ENCODE data around the gene FMOD.

Gene FMOD

GRCh38 chr1:203351037-203351625 is at the start of gene FMOD:
Gene FMOD, minus strand, starts transcription at chr1:203351122. Its CDS starts 2,852 bp downstream, at chr1:203348270.
- no peak for DNase-seq (ENCODE audit: low read depth in 4 of 4, low spot score in 1 of 4)

- no peak for DNase-seq (ENCODE audit: low read depth in 4 of 4, low spot score in 1 of 4)
Observed at GRCh38 chr1:203396595-203397194, 45.8 kb upstream of the FMOD start.

GRCh38 chr1:203395751-203396150 is 44.8 kb upstream of the FMOD start:
- DNase-seq (ENCODE audit: low read depth in 4 of 4, low spot score in 1 of 4), result no peak

GRCh38 chr1:203390298-203390697 is 39.4 kb upstream of the FMOD start:
- no peak for DNase-seq (ENCODE audit: low read depth in 4 of 4, low spot score in 1 of 4)

- DNase-seq (ENCODE audit: low read depth in 4 of 4, low spot score in 1 of 4), result no peak
Observed at GRCh38 chr1:203388683-203389082, 37.8 kb upstream of the FMOD start.

- DNase-seq (ENCODE audit: low read depth in 4 of 4, low spot score in 1 of 4), result no peak
Observed at GRCh38 chr1:203382026-203382425, 31.1 kb upstream of the FMOD start.

- DNase-seq (ENCODE audit: low read depth in 4 of 4, low spot score in 1 of 4), result no peak
Observed at GRCh38 chr1:203381151-203381751, 30.3 kb upstream of the FMOD start.

GRCh38 chr1:203380420-203381150 is 29.7 kb upstream of the FMOD start:
- DNase-seq (ENCODE audit: low read depth in 4 of 4, low spot score in 1 of 4), result no peak

- DNase-seq (ENCODE audit: low read depth in 4 of 4, low spot score in 1 of 4), result no peak
Observed at GRCh38 chr1:203379825-203380224, 28.9 kb upstream of the FMOD start.

- no peak for DNase-seq (ENCODE audit: low read depth in 4 of 4, low spot score in 1 of 4)
Observed at GRCh38 chr1:203378556-203379245, 27.8 kb upstream of the FMOD start.

GRCh38 chr1:203373991-203374390 is 23.1 kb upstream of the FMOD start:
- no peak for DNase-seq (ENCODE audit: low read depth in 4 of 4, low spot score in 1 of 4)

GRCh38 chr1:203373002-203373401 is 22.1 kb upstream of the FMOD start:
- DNase-seq (ENCODE audit: low read depth in 4 of 4, low spot score in 1 of 4), result no peak

- DNase-seq (ENCODE audit: low read depth in 4 of 4, low spot score in 1 of 4), result no peak
Observed at GRCh38 chr1:203371288-203371687, 20.4 kb upstream of the FMOD start.

- no peak for DNase-seq (ENCODE audit: low read depth in 4 of 4, low spot score in 1 of 4)
Observed at GRCh38 chr1:203369666-203370065, 18.7 kb upstream of the FMOD start.

GRCh38 chr1:203368624-203369451 is 17.9 kb upstream of the FMOD start:
- DNase-seq (ENCODE audit: low read depth in 4 of 4, low spot score in 1 of 4), result no peak

- DNase-seq (ENCODE audit: low read depth in 4 of 4, low spot score in 1 of 4), result no peak
Observed at GRCh38 chr1:203367057-203367456, 16.1 kb upstream of the FMOD start.

- DNase-seq (ENCODE audit: low read depth in 4 of 4, low spot score in 1 of 4), result no peak
Observed at GRCh38 chr1:203366476-203366875, 15.6 kb upstream of the FMOD start.

GRCh38 chr1:203364806-203365205 is 13.9 kb upstream of the FMOD start:
- no peak for DNase-seq (ENCODE audit: low read depth in 4 of 4, low spot score in 1 of 4)

GRCh38 chr1:203364094-203364801 is 13.3 kb upstream of the FMOD start:
- DNase-seq (ENCODE audit: low read depth in 4 of 4, low spot score in 1 of 4), result no peak

- DNase-seq (ENCODE audit: low read depth in 4 of 4, low spot score in 1 of 4), result no peak
Observed at GRCh38 chr1:203362720-203363025, 11.8 kb upstream of the FMOD start.

Data from stimulated activated CD4-positive, alpha-beta T cell treated with anti-CD3 and anti-CD28 coated beads, Interleukin-1b, Interleukin-23, amount 100 ng/mL, for 24 hours (primary cell).